ENCODE results near the gene ACSL5. TPM values are rescaled to one million over a fixed set of nuclear protein-coding genes. Genes with fewer than 3 reads are reported as not detected.

Gene ACSL5
- total and polyA plus RNA-seq, 2 donors (not counting 3 experiments of a cell fraction or from before 2014, with no cell fraction given), result 1.5 to 2.1 TPM

DNA sequence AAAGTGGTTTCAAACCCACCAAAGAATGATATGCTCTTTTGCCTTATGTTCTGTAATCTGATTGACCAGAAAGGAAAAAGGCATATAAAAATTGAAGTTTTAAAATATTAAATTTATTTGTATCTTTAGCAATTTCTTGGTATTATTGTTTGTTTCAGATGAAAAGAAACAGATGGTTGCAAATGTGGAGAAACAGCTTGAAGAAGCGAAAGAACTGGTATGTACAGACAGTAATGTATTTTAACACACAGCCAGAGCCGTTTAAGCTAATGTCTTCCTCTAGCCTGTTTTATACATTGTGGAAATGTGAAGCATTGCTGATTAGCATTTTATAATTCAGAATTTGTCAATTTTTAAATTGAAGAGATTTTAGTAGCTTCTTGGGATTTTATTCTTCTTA lies 86.5 kb downstream of the ACSL5 start:
- H3K4me2 ChIP-seq (ENCODE audit: insufficient read depth, low read length), result no peak overlapping the region
- no TSS peak for BruUV-seq (replicated peaks)
- H3K27ac ChIP-seq (ENCODE audit: insufficient read depth, low read depth, low read length), result no peak overlapping the region
- H2AFZ ChIP-seq (ENCODE audit: low read depth, low read length), result no peak overlapping the region
- TF ChIP-seq POLR2AphosphoS5 (IDR thresholded peaks at IDR 0.05; ENCODE audit: insufficient read depth, low read depth, low read length) (no peak), GATA2 (IDR thresholded peaks at IDR 0.05; ENCODE audit: insufficient read depth, insufficient read length, low read depth, low read length) (no peak), FOS (IDR thresholded peaks at IDR 0.05; ENCODE audit: borderline replicate concordance, insufficient read depth, low read length) (no peak), EZH2 (IDR thresholded peaks at IDR 0.05; ENCODE audit: borderline replicate concordance, low read depth, low read length, severe bottlenecking) (no peak), POLR2A (IDR thresholded peaks at IDR 0.05; ENCODE audit: low read depth, low read length) (no peak), MYC (IDR thresholded peaks at IDR 0.05; ENCODE audit: low read depth, low read length) (no peak), MAX (IDR thresholded peaks at IDR 0.05; ENCODE audit: insufficient read depth, insufficient read length) (no peak), JUN (IDR thresholded peaks at IDR 0.05; ENCODE audit: borderline replicate concordance, insufficient read depth, insufficient read length, low read depth) (no peak), CTCF (IDR thresholded peaks at IDR 0.05; ENCODE audit: extremely low read depth in 1 of 2, insufficient read depth in 1 of 2, low read depth in 1 of 2, low read length in 2 of 2) (no peak)
- peaks cover 5 to 6% of the 10 kb centered on the region in 2 experiments for H3K36me3 ChIP-seq (ENCODE audit: control insufficient read depth in 2 of 2, extremely low read depth in 1 of 2, insufficient read depth in 2 of 2, low read length in 2 of 2)
- CTCF ChIA-PET, result interaction anchor here (3.2 kb wide), 1 partner anchor 12 kb away, joined by 20 read pairs; no protein-coding TSS in a partner anchor
- intact Hi-C loops (cut with micrococcal nuclease) (no loop called here), dilution Hi-C loops (cut with MboI; ENCODE audit: extremely low pct_ligation_motif_present, low sequenced_read_pairs) (no loop called here)
- no peak overlapping the region for H3K4me3 ChIP-seq (replicated peaks in 1 of 3; ENCODE audit: insufficient read depth in 1 of 3, low read depth in 1 of 3, low read length in 3 of 3)
- H4K20me1 ChIP-seq (replicated peaks; ENCODE audit: control insufficient read depth, extremely low read depth, insufficient read depth, low read length), result no peaks in the 10 kb centered on the region
- H3K9me1 ChIP-seq (replicated peaks; ENCODE audit: control insufficient read depth, extremely low read depth, insufficient read depth, low read length), result no peaks in the 10 kb centered on the region
- no peak for DNase-seq (ENCODE audit: low read depth, low spot score)
- peaks cover 2% of the 10 kb centered on the region for H3K79me2 ChIP-seq (ENCODE audit: control insufficient read depth, insufficient read depth, low read length)
- H3K9ac ChIP-seq (replicated peaks; ENCODE audit: extremely low read depth, insufficient read depth, low read length), result no peak overlapping the region
- POLR2A ChIA-PET, result no interaction called here
- no peak for FAIRE-seq
- H3K4me1 ChIP-seq (ENCODE audit: control insufficient read depth, extremely low read depth, insufficient read depth, low read length), result no peaks in the 10 kb centered on the region
- H3K27me3 ChIP-seq (ENCODE audit: control insufficient read depth in 2 of 2, insufficient read depth in 2 of 2, low read length in 2 of 2), result no peaks in the 10 kb centered on the region
- no peaks in the 10 kb centered on the region for H3K9me3 ChIP-seq (replicated peaks; ENCODE audit: control insufficient read depth, insufficient read depth, low read length)

All from endothelial cell of umbilical vein (primary cell).